T47D (cell line): ENCODE data around the gene MRPL19.
"Not testable (repeated sequence)": the region's sequence is repeated elsewhere in the genome, so short reads cannot be mapped to it uniquely, and the experiment has no call there.

Experiments
- DNase-seq, 2 experiments: peaks; one replicate each; pipeline versions ENCODE4 v3.0.0 to v3.0.0-alpha.2; 2011 to 2012; ENCODE audit warnings: low read depth in 1 of 2, low spot score in 1 of 2
- JUND ChIP-seq: IDR thresholded peaks from 2 replicates; pipeline ENCODE4 v1.6.1; 2012; ENCODE audit warnings: low read depth
- in situ Hi-C: cut with HindIII; loops from 2 replicates; pipeline ENCODE4 v1.10.0; 2016; ENCODE audit warnings: low sequenced_read_pairs, low pct_unique_long_range_greater_than_20kb

Gene MRPL19

GRCh38 chr2:75647771-75648170 lies 1.2 kb downstream of the MRPL19 start:
- no peak for TF ChIP-seq JUND
- in situ Hi-C loops, result no loop called here
- DNase-seq, result no peak

GRCh38 chr2:75654012-75654411 lies 7.4 kb downstream of the MRPL19 start:
- no peak for TF ChIP-seq JUND
- DNase-seq, result no peak
- in situ Hi-C loops, result no loop called here

GRCh38 chr2:75655861-75656260 lies 9.3 kb downstream of the MRPL19 start:
- DNase-seq, result no peak
- no peak for TF ChIP-seq JUND
- in situ Hi-C loops, result no loop called here

GRCh38 chr2:75656563-75656962 lies 10.0 kb downstream of the MRPL19 start:
- DNase-seq, result no peak
- no peak for TF ChIP-seq JUND
- in situ Hi-C loops, result no loop called here

- TF ChIP-seq JUND, result no peak
- DNase-seq, result no peak
- in situ Hi-C loops, result no loop called here
These were observed 11.2 kb downstream of the MRPL19 start for GRCh38 chr2:75657798-75658197.

DNA sequence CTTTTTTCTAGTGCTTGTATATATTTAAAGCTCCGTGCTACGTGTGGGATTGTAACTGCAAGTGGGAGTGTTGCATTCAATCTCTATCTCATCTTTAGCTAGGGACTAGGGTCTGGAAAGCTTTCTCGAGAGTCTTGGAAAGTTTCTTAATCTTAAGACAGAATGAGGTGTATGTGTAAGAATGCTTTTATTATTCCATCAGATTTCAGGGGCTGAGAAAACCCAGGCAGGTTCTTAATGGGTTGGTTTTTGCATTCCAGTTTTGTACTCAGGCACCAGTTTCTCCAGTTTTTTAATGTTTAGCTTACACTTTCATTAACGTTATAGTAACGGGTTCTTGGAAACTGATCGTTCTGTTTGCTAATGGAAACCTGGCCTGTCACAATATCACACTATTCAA lies 20.3 kb downstream of the MRPL19 start:
- no peak for DNase-seq
- no peak for TF ChIP-seq JUND
- in situ Hi-C loops, result no loop called here

DNA sequence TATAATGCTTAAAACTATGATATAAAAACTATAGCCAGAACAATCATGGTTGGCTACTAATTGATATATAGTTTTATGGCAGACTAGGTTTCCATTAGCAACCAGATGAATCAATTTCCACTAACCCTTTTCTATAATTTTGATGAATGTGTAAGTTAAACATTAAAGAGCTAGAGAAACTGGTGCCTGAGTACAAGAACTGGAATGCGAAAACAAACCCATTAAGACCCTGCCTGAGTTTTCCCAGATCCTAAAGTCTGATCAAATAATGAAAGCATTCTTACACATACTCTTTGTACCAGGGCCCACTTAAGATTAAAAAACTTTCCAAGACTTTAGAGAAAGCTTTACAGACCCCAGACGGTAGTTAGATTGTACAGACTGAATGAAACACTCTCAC lies 21.3 kb downstream of the MRPL19 start:
- no peak for TF ChIP-seq JUND
- in situ Hi-C loops, result no loop called here
- no peak for DNase-seq

DNA sequence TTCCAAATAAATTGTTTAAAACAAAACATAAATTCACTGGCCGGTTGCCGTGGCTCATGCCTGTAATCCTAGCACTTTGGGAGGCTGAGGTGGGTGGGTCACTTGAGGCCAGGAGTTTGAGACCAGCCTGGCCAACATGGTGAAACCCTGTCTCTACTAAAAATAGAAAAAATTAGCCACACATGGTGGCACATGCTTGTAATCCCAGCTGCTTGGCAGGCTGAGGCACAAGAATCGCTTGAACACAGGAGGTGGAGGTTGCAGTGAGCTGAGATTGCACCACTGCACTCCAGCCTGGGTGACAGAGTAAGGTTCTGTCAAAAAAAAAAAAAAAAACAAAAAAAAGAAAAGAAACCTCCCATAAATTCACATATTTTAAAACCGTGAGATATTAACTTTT lies 28.8 kb downstream of the MRPL19 start:
- not testable (repeated sequence) for DNase-seq

DNA sequence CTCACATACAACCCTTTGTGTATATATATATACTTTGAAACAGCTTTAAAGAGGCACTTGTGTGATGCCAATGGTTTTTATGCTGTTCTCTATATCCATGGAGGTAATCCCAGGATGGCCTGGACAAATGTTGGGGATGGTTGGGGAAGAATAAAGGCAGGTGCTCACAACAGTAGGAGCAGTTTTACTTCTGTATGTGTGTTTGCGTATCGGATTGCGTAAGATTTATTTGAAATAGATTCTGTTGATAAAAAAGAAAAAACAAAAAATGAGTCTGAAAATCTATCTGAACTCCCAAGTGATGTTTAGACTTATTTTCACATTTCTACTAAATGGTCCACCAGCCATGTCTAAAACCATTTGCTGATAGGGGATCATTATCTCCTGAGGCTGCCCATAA lies 29.3 kb downstream of the MRPL19 start:
- no peak for TF ChIP-seq JUND
- DNase-seq, result no peak
- in situ Hi-C loops, result no loop called here

More for the DNA sequence above, 28.8 kb downstream of the MRPL19 start:
- in situ Hi-C loops, result not testable (repeated sequence)

DNA sequence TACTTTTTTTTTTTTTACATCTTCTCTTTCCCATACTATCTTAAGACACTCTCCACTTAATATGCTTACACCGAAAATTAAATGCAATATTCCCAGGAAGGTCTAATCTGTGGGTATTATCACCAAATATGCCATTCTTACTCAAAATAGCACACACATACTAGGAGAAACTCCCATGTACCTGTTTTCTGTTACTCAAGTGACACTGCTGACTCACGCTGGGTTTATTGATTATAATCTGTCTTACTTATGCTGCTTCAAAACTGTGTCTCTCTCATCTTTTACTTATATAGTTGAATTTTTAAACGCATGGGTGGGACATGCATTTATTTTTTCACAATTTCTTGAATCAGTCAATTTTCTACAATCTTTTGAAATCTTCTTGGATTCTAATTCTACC lies 29.9 kb downstream of the MRPL19 start:
- TF ChIP-seq JUND, result no peak
- in situ Hi-C loops, result no loop called here
- DNase-seq, result peak in 1 of 2 experiments; percentile 13

- in situ Hi-C loops, result no loop called here
- no peak for DNase-seq
- no peak for TF ChIP-seq JUND
These were observed 33.0 kb downstream of the MRPL19 start for GRCh38 chr2:75679556-75679955.

DNA sequence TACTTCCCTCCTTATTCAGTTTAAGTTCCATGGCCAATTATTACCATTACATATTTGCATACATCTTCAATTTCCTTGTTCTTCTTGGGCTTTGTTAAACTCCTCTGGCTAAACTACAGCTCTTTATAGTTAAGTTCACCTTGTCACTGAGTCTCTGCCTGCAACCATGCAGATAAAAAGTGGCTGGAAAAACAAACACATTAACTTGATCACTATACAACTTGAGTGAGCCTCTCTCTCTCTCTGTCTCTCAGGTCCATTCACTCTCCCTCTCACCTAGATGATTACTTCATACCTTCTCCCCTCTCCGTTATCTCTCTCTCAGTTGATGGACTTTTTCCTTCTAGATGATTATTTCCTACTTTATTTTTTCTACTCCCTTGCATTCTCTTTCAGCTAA lies 33.8 kb downstream of the MRPL19 start:
- no peak for DNase-seq
- in situ Hi-C loops, result no loop called here
- no peak for TF ChIP-seq JUND

DNA sequence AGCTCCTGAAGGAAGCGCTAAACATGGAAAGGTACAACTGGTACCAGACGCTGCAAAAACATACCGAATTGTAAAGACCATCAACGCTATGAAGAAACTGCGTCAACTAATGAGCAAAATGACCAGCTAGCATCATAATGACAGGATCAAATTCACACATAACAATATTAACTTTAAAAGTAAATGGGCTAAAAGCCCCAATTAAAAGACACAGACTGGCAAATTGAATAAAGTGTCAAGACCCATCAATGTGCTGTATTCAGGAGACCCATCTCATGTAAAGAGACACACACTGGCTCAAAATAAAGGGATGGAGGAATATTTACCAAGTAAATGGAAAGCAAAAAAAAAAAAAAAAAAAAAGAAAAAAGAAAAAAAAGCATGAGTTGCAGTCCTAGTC lies 36.8 kb downstream of the MRPL19 start:
- in situ Hi-C loops, DNase-seq: not testable (repeated sequence)

DNA sequence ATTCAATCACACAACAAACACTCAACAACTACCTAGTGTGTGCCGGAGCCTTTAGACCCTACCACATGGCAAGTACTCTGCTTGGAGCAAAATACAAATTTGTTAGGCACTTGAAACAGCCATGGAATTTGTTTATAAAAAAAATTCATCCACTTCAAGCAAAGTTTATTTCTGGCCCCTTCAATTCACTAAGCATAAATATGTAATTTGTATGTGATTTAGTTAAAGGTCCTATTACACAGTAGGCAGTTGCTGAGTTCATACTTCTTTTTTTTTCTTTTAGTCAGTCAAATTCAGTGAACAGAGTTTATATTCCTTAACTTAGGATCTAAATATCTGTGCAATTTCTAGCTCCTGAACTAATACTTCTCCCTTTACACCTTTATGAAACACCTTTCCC lies 41.6 kb downstream of the MRPL19 start:
- no peak for TF ChIP-seq JUND
- in situ Hi-C loops, result no loop called here
- no peak for DNase-seq

- in situ Hi-C loops, result no loop called here
- no peak for TF ChIP-seq JUND
- DNase-seq, result no peak
These were observed 52.3 kb downstream of the MRPL19 start for GRCh38 chr2:75698918-75699317.
